GM19025 (cell line): ENCODE measurements around the gene DOK5.

Source experiments
- ATAC-seq: cut with Tn5 transposase; IDR thresholded peaks from one replicate; pipeline ENCODE4 v1.9.1; 2021; ENCODE audit warnings: mild to moderate bottlenecking, low read depth, moderate library complexity; ENCODE audit not compliant: unreplicated experiment

DOK5 gene

DNA sequence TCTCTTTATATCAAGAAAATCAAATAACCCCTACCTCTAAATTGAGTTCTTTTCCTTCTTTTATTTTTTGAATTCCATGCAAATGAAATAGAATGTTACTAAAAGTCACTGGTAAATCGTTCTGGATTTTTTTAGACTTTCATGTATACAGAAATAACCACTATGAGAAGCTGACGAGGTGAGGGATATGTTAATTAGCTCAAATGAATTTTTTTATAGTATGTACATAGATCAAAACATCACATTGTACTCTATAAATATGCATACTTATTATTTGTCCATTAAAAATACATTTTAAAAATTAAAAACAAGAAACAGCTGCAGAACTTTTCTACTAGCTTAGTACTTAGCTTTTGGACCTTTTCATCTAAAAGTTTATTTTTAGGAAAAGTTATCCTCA lies 165.4 kb downstream of the DOK5 start:
- no peak for ATAC-seq

DNA sequence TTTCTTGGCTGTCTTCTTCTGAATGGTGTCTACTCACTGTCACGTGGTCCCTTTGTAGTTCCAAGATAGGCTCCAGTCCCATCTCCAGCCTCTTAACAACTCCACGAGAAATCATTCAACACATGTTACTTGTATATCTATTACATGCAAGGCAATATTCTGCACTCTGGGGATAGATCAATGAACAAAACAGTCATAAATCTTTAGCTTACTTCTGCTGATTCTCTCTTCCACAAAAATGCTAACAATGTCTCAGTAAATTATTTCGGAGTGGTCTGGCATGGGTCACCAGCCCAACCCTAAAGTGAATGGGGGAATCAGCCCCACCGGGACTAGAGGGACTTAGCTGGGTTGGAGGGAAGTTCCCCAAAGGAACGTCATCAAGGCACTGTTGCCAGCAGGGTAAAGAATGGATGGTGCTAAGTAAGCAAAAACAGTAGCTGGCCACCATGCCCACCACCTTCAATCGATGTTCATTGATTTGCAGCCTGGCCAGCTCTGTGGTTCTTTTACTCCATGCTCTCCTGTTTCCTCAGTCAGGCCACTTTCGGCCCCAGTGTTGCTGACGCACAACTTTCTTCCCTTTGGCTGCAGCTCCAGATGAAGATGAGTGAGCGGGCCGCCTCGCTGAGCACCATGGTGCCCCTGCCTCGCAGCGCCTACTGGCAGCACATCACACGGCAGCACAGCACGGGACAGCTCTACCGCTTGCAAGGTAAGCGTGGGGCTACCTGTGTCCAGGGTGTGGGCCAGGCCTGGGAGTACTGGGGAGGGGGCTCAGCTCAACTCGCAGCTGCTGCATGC lies 167.7 kb downstream of the DOK5 start:
- ATAC-seq, result no peak

DNA sequence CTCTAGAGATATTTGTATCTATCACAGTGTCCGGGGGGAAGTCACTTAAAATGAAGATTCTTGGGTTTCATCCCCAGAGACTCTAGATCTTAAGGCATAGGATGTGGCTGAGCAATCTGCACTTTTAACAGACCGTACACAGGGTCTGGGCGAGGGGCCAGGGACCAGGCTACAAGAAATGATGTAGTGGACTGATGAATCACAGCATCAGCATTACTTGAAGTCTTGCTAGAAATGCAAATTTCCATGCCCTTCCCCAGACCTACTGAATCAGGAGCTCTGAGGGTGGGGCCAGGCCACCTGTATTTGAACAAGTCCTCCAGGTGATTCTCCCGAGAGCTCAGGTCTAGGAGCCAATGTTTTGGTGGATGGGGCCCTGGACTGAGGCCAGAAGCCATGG lies 168.4 kb downstream of the DOK5 start:
- no peak for ATAC-seq

DNA sequence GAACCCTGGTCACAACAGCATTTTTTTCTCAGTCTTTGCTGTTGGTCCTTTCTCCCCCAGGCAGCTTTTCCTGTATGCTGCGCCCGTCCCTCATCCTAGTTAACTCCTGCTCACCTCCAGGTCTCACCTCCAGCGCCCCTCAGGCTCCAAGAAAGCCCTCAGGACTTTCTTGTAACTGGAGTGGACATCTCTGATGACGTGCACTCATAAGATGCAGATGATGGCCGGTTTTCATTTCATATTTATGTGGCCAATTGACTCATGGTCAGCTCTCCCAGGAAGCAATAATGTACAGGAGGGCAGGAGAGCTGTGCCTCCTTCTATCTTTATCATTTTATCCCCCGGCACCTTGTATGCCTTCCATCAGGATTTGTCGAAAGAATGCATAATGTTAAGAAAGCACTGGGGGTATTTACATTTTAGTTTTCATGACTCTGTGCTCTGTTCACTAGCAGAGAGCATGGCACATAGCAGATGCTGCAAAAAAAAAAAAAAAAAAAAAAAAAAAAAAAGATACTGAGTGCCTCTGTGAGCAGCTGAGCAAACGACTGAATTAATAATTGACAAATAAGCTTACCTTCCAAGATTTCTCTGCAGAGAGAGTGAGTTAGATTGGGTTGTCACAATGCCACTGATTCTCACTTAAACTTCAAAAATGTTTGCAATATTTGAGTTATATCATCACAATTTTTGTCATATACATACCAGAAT lies 170.2 kb downstream of the DOK5 start:
- no peak for ATAC-seq

DNA sequence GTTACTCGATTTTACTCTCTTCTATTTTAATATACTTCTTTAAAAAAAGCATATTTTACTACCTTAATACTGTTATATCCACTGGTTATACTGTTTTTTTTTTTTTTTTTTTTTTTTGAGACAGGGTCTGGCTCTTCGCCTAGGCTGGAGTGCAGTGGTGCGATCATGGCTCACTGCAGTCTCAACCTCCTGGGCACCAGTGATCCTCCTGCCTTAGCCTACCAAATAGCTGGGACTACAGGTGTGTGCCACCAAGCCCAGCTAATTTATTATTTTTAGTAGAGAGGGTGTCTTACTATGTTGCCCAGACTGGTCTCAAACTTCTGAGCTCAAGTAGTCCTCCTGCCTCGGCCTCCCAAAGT lies 170.7 kb downstream of the DOK5 start:
- ATAC-seq, result no peak

DNA sequence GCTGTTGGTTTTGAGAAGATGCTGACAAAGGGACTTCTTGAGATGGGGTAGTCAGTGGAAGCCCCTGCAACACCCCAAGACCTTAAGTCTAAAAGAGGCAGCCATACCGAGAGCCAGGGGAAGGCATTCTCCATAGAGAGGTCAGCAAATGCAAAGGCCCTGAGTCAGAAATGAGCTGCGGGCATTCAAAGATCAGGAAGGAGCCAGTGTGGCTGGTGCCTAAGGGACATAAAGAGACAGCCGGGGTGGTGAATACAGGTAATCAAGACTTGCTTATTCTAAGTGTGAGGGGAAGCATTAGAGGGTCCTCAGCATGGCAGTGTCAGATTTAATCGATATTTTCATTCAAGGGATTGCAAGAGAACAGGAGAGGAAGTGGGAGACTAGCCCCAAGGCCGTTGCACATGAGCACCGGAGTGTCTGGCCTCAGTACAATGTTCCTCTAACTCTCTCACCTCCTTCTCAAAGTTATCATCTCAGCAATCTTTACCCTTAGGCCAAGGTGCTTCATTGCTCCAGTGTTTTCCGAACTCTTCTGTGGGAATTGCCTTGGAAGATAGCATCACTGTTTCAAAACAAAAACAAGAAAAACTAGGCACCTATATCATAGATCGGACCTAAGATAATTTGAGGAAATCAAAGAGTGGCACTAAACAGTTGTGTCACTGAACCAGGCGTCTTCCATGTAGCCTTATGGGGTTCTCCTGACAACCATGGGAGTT lies 173.2 kb downstream of the DOK5 start:
- ATAC-seq, result no peak

DNA sequence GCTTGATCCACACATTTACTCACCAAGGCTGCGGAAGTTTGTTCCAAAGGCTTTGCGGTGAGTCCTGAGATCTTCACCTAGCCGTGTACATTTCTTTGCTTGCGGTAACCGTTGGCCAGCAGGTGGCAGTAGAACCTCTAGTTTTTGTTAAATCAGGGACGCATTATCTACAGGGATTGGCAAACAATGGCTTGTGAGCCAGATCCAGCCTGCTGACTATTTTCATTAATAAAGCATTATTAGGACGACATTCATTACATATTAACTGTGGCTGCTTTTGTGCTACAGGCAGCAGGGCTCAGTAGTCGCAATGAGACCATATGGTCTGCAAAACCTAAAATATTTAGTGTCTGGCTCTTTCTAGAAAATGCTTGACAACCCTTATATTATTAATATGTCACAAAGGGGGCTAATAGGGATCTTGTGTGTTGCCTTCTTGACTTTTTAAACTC lies 174.1 kb downstream of the DOK5 start:
- peak; percentile 51 for ATAC-seq

DNA sequence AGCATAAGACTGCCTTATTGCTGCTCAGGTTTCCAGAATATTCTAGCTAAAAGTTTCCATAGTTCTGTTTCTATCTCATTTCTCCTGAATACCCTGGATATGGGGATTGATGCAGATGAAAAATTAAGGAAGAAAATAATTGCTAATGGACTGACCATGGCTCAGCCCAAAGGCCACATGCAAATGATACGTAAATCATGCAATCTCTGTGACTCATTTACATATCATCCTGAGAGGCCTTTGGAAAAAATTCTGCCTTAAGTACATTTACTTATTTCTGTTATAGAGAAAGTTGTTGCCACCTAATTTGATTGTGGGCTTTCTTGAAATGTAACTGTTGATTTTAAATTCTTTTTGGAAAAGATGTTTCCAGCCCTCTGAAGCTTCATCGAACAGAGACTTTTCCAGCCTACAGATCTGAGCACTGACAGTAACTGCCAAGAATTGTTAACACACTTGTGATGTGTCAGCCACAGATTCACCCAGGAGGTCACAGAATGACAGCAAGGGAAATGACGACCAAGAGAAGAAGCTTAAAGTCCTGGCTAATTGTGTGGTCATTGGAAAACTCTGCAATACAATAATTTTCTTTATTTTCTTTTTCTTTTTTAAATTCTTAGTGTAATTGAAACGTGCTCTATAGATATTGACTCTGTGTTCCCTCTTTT lies 174.8 kb downstream of the DOK5 start:
- ATAC-seq, result no peak

DNA sequence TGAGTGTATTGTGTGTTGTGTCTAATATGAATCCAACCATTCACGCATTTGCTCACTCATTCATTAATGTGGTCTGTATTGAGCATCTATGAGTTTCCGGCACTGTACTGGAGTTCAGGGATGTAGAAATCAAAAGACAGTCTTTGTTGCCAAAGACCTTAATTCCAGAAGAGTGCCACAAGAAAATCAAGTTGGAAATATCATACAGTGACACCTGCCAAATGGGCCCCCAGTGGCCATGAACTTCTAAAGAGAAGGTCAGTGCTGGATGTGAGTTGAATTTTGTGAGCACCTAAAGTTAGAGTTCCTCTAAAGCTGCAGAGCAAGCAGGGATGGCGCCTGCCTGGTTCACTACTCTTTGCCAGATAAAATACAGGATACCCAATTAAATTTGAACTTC lies 175.9 kb downstream of the DOK5 start:
- ATAC-seq, result no peak

DNA sequence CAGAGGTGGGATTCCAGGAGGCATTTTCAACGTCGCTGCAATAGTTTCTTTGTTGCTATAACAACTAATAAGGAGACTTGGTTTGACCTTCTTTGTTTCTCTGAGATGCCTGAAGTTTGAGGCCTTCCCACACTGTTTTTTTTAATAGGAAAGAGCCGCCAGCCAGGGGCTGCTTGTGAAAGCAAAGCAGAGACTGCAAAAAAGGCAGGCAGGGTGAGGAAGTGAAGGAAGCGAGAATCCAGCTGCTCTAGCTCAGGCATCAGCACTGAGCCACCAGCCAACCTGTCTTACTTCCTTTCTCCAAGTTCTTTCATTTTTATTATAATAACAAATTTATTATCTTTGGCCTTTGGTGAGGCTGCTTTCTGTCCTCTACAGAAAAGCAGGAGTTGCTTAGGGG lies 179.1 kb downstream of the DOK5 start:
- ATAC-seq, result no peak

DNA sequence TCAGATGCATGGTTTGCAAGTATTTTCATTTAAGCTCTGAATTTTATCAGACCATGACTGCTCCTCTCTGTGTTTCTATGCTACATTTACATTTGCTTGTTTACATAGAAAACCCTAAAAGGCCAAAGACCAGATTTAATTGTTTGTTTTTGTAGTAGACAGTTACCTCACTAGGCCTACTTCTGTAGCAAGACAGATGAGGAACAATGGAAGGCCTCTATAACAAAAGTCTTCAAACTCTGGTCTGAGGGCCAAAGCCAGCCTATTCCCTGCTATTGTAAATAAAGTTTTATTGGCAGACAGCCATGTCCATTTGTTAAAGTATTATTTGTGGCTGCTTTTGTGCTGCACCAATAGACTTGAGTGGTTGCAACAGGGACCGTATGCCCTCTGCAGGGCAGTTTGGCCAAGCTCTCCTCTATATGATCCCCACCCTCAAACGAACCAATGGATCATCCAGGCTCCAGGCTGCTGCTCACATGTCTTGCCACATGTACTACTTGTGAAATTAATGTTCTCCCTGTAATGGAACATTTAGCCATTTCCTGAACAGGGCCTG lies 182.0 kb downstream of the DOK5 start:
- ATAC-seq, result no peak

DNA sequence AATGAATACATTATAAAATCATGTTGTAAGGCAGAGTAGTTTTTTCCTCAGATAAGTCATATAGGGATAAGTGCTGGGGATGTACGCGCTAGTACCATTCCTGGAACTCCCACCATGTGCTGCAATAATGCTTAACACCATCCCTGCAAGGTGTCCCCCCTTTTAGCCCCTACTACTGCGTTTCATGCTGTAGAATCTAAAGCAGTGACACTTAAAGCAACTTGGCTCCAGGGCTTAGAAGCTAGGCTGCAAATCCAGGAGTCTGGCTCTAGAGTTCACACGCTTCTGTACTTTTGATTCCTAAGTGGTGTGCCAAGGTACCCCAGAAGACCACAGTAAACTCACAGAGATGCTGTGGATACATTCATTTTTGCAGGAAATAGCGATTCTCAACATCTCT lies 183.1 kb downstream of the DOK5 start:
- ATAC-seq, result no peak

DNA sequence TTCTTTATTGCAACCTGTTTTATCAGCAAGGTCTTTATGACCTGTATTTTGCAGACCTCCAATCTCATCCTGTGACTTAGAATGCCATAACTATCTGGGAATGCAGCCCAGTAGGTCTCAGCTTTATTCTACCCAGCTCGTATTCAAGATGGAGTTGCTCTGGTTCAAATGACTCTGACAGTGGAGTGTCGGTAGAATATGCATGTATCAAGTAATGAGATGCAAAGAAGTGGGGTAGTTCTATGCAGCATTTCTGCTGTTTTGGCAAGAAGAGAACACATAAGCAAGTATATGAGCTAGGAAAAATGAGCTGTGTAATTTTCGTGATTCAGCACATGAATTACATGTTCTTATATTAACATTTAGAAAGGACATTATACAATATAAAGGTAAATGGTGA lies 185.9 kb downstream of the DOK5 start:
- ATAC-seq, result no peak

DNA sequence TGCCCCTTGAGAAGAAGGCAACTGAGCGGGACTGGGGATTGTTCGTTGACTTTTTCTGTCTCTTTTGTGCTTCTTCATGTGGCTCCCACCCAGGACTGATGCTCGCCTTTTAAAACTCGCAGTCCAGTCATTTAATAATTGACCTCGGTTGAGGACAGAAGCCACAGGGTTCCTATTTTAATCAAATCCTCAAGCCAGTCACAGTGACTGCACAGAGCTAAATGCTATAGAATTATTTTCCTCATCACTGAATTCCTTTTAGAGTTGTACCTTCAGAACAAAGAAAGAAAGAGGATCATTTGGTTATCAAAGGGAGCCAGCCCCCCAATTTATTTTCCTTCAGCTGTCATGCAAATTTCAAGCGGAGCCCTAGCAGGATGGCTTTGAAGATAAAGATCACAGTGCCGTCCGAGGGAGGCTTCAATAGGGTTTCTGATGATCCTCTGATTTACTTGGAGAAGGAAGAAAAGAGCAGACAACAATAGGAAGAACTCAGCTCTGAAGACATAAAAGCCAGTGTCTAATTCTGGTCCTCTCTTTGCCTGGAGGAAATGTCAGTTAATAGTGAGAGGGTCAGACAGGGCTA lies 186.6 kb downstream of the DOK5 start:
- no peak for ATAC-seq

DNA sequence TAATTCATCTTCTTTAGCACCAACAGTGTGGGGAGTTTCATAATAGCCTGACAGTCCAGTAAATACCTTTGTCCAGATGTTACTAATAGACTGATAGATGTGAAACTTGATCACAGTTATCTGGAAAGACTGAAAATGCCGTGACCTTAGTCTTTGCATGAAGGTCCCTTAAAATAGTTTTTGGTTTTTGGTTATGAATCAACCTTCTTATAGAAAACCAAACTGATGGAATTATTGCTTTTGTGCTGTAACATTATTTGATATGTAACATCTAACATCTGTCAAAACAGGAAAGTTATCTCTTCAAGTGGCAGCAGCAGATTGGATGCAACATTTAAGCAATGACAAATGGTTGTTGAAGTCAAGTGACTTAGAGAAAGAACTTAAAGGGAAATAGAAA lies 190.4 kb downstream of the DOK5 start:
- peak; percentile 49 for ATAC-seq

DNA sequence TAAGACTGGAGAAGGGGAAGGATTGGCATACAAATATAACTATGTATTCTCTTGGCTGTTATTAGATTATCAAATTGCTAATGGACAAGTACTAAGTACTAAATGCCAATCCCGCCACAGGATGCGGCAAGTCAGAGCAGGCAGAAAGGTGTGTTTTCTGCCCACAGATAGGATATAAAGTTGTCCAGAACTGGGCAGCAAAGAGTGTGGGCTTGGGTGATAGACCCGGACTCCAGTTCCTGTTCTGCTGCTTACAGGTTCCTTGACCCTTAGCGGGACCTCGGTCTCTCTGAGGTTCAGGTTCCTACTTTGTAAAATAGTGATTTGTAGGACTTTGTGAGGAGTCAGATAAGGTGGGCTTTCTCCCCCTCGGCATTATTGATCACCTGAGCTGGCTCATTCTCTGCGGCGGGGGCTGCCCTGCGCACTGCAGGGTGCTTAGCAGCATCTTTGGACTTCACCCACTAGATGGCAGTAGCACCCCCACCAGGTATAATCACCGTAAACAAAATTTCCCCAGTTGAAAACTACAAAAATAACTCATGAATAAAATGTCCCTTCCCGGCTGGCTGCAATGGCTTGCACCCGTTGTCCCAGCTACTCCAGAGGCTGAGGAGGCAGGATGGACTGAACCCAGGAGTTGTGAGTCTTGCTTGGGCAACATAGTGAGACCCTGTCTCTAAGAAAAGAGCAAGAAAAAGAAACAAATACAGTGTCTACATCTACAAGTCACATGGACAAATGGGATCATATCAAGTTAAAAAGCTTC lies 193.1 kb downstream of the DOK5 start:
- no peak for ATAC-seq

DNA sequence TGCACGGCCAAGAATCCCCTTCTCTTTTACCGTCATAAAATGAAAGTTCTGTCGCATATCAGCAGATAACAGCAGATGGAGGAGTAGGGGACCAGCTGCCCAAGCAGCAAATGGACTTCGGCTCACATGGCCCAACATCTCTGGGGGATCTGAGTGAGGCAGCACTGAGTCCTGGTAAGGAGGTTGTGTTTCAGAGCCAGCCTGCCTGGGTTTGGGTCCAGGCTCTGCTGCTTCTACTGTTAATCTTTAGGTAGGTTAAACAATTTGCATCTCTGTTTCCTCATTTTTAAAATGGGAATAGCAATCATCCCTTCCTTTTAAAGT lies 193.6 kb downstream of the DOK5 start:
- ATAC-seq, result no peak

DNA sequence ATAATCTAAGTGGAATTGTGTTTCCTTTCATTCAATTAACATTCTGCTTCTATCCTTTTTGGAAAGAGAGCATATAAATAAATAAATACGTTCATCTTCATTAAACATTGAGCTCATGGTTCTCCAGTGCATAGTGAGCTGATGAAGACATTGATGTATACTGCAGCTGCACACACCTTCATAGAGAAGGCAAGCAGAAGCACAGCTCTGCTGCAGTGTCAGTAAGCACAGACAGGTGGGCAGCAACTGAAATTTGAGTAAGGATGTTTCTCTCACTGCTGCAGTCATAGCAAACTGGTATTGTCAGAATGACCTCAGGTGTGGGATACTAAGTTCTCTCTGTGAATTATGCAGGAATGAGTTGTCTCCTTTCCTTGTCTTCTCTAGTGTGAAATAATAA lies 202.9 kb downstream of the DOK5 start:
- no peak for ATAC-seq

DNA sequence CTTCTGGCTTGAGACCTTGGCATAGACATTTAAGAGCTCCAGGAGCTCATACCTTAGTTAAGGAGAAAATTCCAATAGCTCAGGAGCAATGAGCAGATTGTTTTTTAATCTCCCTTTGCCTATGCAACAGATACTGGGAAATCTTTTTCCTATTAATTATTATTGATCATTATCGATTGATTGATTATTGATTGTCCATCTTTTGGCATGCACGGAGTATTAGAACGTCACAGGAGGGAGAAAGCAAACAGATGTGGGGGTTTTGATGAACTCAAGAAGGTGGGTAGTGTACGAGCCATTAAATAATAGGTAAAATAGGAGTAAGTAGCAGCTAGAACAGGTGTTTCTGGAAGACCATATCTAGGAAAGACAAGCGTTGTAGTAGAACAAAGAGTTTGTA lies 205.0 kb downstream of the DOK5 start:
- no peak for ATAC-seq
